ENCODE measurements around the gene IP6K3.

GRCh38 chr6:33685411-33686224 lies 61.1 kb downstream of the IP6K3 start:
- TF ChIP-seq CTCF (conservative IDR thresholded peaks at IDR 0.05; ENCODE audit: low read depth, low read length) (no peak), EZH2 (IDR thresholded peaks at IDR 0.05; ENCODE audit: borderline replicate concordance, low read depth, low read length, poor library complexity, severe bottlenecking) (no peak)
